Ovary (tissue), 9 donors: Measurements from ENCODE around the gene INF2. TPM values are rescaled to one million over a fixed set of nuclear protein-coding genes. Genes with fewer than 3 reads are reported as not detected.
"Not testable (repeated sequence)": the region's sequence is repeated elsewhere in the genome, so short reads cannot be mapped to it uniquely, and the experiment has no call there.

ENCODE experiments used
- DNase-seq, 5 donors: peaks; one replicate each; pipeline ENCODE4 v3.0.0-alpha.2; 2019 to 2020
- H3K27ac ChIP-seq, 2 donors: fragments of 200-600 bp; one replicate each; pipeline versions ENCODE4 v1.5.1 to v1.8.0; 2019 to 2022
- H3K27me3 ChIP-seq: fragments of 200-600 bp; one replicate; pipeline ENCODE4 v1.8.0; 2022
- H3K36me3 ChIP-seq: fragments of 200-600 bp; sonication (generic); one replicate; pipeline ENCODE4 v1.5.1; 2019
- H3K4me1 ChIP-seq: one replicate; pipeline ENCODE4 v1.8.1; 2013; ENCODE audit warnings: mild to moderate bottlenecking, moderate library complexity; ENCODE audit not compliant: insufficient read depth
- H3K4me3 ChIP-seq: fragments of 200-600 bp; sonication (generic); one replicate; pipeline ENCODE4 v1.5.1; 2017
- H3K9me3 ChIP-seq, 2 donors: fragments of 200-600 bp in 1 of 2; sonication (generic) in 1 of 2; one replicate each; pipeline versions ENCODE4 v1.5.1 to v1.8.1; 2013 to 2019; ENCODE audit warnings: mild to moderate bottlenecking in 1 of 2, moderate library complexity in 1 of 2
- EP300 ChIP-seq: sonication (generic); formaldehyde crosslinking; IDR thresholded peaks from one replicate; pipeline ENCODE4 v1.6.1; 2017; ENCODE audit warnings: antibody characterized with exemption
- POLR2A ChIP-seq: fragments of 450-650 bp; IDR thresholded peaks from one replicate; pipeline ENCODE4 v1.6.1; 2017; ENCODE audit warnings: antibody characterized with exemption, mild to moderate bottlenecking, moderate library complexity
- WGBS, 3 donors: extraction: QIAGEN DNeasy Blood & Tissue Kit in 1 of 3; methylation state at CpG; one replicate each; pipeline versions ENCODE4 v1.1.5 to v1.1.7; 2013 to 2017; 5-methylcytosine and 5-hydroxymethylcytosine counted together
- intact Hi-C, 4 donors: fragments of 100-400 bp; cut with DNase I; formaldehyde crosslinking; loops; one replicate each; pipeline versions ENCODE4 v1.11.0 to v1.15.1; 2022 to 2023
- polyA plus RNA-seq, 2 donors: library from polyadenylated mRNA; stranded (reverse); fragments of 200-250 nt in 1 of 2; fragments of 350-450 nt in 1 of 2; fragmentation: Illumina TruSeq in 1 of 2; extraction: RNeasy Lipid Tissue Mini Kit (QIAGEN cat#74804) in 1 of 2; gene quantifications; one replicate each; pipeline ENCODE4 v1.2.3, GENCODE V29; 2013 to 2014
- total RNA-seq, 7 donors: library from RNA; depleted of rRNA in 2 of 7; stranded (reverse); fragments of >200 nt in 2 of 7; fragmentation: NEBNext Ultra II Directional in 3 of 7; extraction: Animal tissue kit (Norgen Biotek cat#: 25700) in 3 of 7; gene quantifications; one replicate each; pipeline versions ENCODE4 v1.1.0 to v1.2.4, GENCODE V29; 2016 to 2023
- TF ChIP-seq, protein P1 (sequence below), 3 donors: fragments of 450-650 bp in 2 of 3; fragments of 200-600 bp in 1 of 3; IDR thresholded peaks; one replicate each; pipeline versions ENCODE4 v1.5.1 to v1.8.0; 2016 to 2022; ENCODE audit warnings: antibody characterized with exemption in 3 of 3, mild to moderate bottlenecking in 1 of 3
- donor health status: DM: no; HTN: no; CAD: no; lungs with moderate emphysema.
- donor health status: DM: no; HTN: no; CAD: no.
- donor health status: Bipolar disorder and iron deficiency.
- donor health status: DM: yes; HTN: yes; CAD: no.
- donor health status: DM: no; HTN: no; CAD: no.
- donor health status: DM: yes; HTN: yes; CAD: no.

INF2 gene
- total and polyA plus RNA-seq, 9 donors, result 6.3 to 40.7 (median 18.4) TPM

DNA sequence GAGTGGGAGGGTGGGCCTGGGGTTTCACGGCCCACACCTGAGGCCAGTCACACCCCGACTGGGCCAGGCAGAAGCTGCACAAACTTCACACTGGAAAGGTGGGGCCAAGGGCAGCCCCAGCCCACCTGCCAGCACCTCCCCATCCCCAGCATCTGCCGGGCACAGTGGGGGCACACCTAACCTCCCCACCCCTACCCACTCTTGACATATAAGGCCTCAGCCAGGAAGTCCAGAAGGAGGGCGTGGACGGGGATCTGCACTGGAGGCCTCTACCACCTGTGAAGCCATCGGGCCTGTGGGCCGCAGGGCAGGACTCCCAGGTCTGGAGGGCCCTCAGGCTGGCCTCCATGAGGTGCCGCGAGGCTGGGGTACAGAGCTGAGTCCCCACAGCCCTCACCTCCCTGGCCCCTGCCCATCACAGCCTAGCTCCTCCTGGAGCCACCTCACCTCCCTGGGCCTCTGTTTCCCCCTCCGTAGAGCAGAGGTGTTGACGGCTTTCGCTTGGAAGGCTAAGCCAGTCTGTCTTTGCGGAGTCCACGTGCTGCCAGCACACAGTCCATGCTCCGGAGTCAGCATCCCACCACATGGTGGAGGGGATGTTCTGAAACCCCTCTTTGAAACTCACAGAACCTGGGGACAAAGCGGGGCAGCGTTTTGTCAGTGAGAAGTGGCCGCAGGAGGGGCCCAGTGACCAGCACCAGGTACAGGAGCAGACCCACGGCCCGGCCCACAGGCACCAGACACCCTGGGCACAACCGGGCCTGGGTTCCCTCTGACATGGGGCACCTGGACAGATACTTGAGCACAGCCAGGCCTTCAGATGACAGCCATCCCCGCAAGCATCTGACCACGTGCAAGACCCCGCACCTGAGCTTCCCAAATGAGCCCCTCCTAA is 38.2 kb upstream of the INF2 start:
- Histone ChIP-seq H3K9me3 (no peaks in the 10 kb centered on the region), H3K27ac (no peak overlapping the region), H3K4me3 (no peak overlapping the region), H3K27me3 (no peaks in the 10 kb centered on the region), H3K4me1 (peaks cover 3% of the 10 kb centered on the region), H3K36me3 (no peaks in the 10 kb centered on the region)
- no peak for TF ChIP-seq EP300
- TF ChIP-seq POLR2A, result no peak
- TF ChIP-seq, protein P1, sequence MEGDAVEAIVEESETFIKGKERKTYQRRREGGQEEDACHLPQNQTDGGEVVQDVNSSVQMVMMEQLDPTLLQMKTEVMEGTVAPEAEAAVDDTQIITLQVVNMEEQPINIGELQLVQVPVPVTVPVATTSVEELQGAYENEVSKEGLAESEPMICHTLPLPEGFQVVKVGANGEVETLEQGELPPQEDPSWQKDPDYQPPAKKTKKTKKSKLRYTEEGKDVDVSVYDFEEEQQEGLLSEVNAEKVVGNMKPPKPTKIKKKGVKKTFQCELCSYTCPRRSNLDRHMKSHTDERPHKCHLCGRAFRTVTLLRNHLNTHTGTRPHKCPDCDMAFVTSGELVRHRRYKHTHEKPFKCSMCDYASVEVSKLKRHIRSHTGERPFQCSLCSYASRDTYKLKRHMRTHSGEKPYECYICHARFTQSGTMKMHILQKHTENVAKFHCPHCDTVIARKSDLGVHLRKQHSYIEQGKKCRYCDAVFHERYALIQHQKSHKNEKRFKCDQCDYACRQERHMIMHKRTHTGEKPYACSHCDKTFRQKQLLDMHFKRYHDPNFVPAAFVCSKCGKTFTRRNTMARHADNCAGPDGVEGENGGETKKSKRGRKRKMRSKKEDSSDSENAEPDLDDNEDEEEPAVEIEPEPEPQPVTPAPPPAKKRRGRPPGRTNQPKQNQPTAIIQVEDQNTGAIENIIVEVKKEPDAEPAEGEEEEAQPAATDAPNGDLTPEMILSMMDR (IDR thresholded peaks at IDR 0.05), result no peak
- intact Hi-C loops, result loop anchor here (2.0 to 5.0 kb wide), 2 partner anchors 56 kb away; no protein-coding TSS in a partner anchor
- WGBS, 3 donors, result 80 to 89% (median 84%) methylated on average over 24 of the region's 24 CpGs
- no peak for DNase-seq

DNA sequence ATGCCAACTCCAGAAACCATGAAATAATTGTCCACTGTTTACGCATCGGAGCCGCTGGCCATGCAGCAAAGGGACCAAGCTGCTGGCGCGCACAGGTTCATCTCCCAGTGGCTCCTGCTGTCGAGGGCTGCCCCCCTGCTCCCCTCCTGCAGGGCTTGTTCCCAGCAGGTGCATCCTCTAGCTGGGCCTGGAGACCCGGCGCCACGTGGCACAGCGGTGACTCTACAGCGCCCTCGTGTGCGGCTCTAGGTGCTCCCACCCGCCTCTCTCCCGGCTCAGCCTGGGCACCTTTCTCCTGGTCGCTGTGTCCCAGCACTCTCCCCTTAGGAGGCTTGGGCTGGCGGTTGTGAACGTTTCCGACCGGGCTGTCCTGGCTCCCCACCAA is 37.5 kb upstream of the INF2 start:
- Histone ChIP-seq H3K4me3 (no peak overlapping the region), H3K27me3 (no peaks in the 10 kb centered on the region), H3K4me1 (peaks cover 3% of the 10 kb centered on the region), H3K9me3 (no peaks in the 10 kb centered on the region), H3K27ac (no peak overlapping the region), H3K36me3 (no peaks in the 10 kb centered on the region)
- intact Hi-C loops, result loop anchor here (2.0 to 5.0 kb wide), 2 partner anchors 55 kb away; no protein-coding TSS in a partner anchor
- DNase-seq, result no peak
- 84 to 90% (median 90%) methylated on average over 20 of the region's 20 CpGs for WGBS, 3 donors
- TF ChIP-seq, protein P1 (IDR thresholded peaks at IDR 0.05), result no peak
- TF ChIP-seq POLR2A (no peak), EP300 (no peak)

- Histone ChIP-seq H3K4me3 (no peak overlapping the region), H3K36me3 (no peaks in the 10 kb centered on the region), H3K9me3 (no peaks in the 10 kb centered on the region), H3K4me1 (peaks cover 3% of the 10 kb centered on the region), H3K27me3 (no peaks in the 10 kb centered on the region), H3K27ac (no peak overlapping the region)
- no peak for DNase-seq
- intact Hi-C loops, result loop anchor here in 3 of 4 donors (5.0 kb wide), 1 partner anchor 55 kb away; no protein-coding TSS in a partner anchor
- TF ChIP-seq, protein P1 (IDR thresholded peaks at IDR 0.05), result no peak
- no peak for TF ChIP-seq POLR2A
- no peak for TF ChIP-seq EP300
- WGBS, 3 donors, result 80 to 90% (median 80%) methylated on average over 9 of the region's 9 CpGs
Observed at GRCh38 chr14:104652386-104652785, 37.0 kb upstream of the INF2 start.

- H3K36me3 ChIP-seq, DNase-seq, H3K27ac ChIP-seq, H3K9me3 ChIP-seq, H3K27me3 ChIP-seq, H3K4me3 ChIP-seq, H3K4me1 ChIP-seq: not testable (repeated sequence)
- WGBS, 3 donors, result 94 to 97% (median 95%) methylated on average over 48 to 52 of the region's 52 CpGs
- intact Hi-C loops, result loop anchor here in 3 of 4 donors (5.0 kb wide), 1 partner anchor 54 kb away; no protein-coding TSS in a partner anchor
Observed at GRCh38 chr14:104653130-104653920, 36.1 kb upstream of the INF2 start.
